Glutamatergic neuron (in vitro differentiated cells): Measurements from ENCODE around the gene JAGN1. TPM values are rescaled to one million over a fixed set of nuclear protein-coding genes. Genes with fewer than 3 reads are reported as not detected.
A peak's percentile ranks its signal among the peaks of the same experiment; 100 is the strongest.

ENCODE experiments used
- DNase-seq: peaks from one replicate; pipeline ENCODE4 v3.0.0; 2022
- H3K27ac Mint-ChIP-seq: one replicate; pipeline ENCODE4 v1.8.0; 2020; ENCODE audit warnings: mild to moderate bottlenecking, mixed read lengths, inconsistent platforms; ENCODE audit not compliant: unreplicated experiment
- H3K27me3 Mint-ChIP-seq: one replicate; pipeline ENCODE4 v1.8.0; 2020; ENCODE audit warnings: mild to moderate bottlenecking, moderate library complexity, mixed read lengths, inconsistent platforms; ENCODE audit not compliant: unreplicated experiment
- H3K36me3 Mint-ChIP-seq: one replicate; pipeline ENCODE4 v1.8.0; 2020; ENCODE audit warnings: mild to moderate bottlenecking, mixed read lengths, inconsistent platforms; ENCODE audit not compliant: unreplicated experiment
- H3K4me1 Mint-ChIP-seq: one replicate; pipeline ENCODE4 v1.8.0; 2020; ENCODE audit warnings: mild to moderate bottlenecking, low read depth, mixed read lengths, inconsistent platforms; ENCODE audit not compliant: unreplicated experiment
- H3K4me3 Mint-ChIP-seq: one replicate; pipeline ENCODE4 v1.8.0; 2020; ENCODE audit warnings: mild to moderate bottlenecking, mixed read lengths, inconsistent platforms; ENCODE audit not compliant: unreplicated experiment
- H3K9me3 Mint-ChIP-seq: one replicate; pipeline ENCODE4 v1.8.0; 2020; ENCODE audit warnings: mild to moderate bottlenecking, moderate library complexity, mixed read lengths, inconsistent platforms; ENCODE audit not compliant: unreplicated experiment
- total RNA-seq: library from RNA; stranded (reverse); fragmentation: NEBNext Ultra II Directional; extraction: Animal tissue kit (Norgen Biotek cat#: 25700); gene quantifications from one replicate; pipeline ENCODE4 v1.2.1, GENCODE V29; 2021; ENCODE audit not compliant: unreplicated experiment
- TF ChIP-seq, protein P1 (sequence below): fragments of 200-600 bp; sonication (generic); IDR thresholded peaks from one replicate; pipeline ENCODE4 v1.5.0; 2021; ENCODE audit not compliant: partially characterized antibody, unreplicated experiment

JAGN1 gene
- total RNA-seq, 1 donor from 2014 or later, result 37.8 TPM

GRCh38 chr3:9855594-9855993 lies 34.8 kb upstream of the JAGN1 start:
- Mint-ChIP-seq H3K36me3 (no peaks in the 10 kb centered on the region), H3K4me3 (peak overlapping the region; percentile 64), H3K4me1 (peaks cover 65% of the 10 kb centered on the region), H3K9me3 (peaks cover 10% of the 10 kb centered on the region), H3K27me3 (peaks cover 14% of the 10 kb centered on the region), H3K27ac (peak overlapping the region; percentile 97)
- DNase-seq, result no peak
- TF ChIP-seq, protein P1, sequence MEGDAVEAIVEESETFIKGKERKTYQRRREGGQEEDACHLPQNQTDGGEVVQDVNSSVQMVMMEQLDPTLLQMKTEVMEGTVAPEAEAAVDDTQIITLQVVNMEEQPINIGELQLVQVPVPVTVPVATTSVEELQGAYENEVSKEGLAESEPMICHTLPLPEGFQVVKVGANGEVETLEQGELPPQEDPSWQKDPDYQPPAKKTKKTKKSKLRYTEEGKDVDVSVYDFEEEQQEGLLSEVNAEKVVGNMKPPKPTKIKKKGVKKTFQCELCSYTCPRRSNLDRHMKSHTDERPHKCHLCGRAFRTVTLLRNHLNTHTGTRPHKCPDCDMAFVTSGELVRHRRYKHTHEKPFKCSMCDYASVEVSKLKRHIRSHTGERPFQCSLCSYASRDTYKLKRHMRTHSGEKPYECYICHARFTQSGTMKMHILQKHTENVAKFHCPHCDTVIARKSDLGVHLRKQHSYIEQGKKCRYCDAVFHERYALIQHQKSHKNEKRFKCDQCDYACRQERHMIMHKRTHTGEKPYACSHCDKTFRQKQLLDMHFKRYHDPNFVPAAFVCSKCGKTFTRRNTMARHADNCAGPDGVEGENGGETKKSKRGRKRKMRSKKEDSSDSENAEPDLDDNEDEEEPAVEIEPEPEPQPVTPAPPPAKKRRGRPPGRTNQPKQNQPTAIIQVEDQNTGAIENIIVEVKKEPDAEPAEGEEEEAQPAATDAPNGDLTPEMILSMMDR, result no peak

- Mint-ChIP-seq H3K9me3 (peaks cover 4% of the 10 kb centered on the region), H3K36me3 (no peaks in the 10 kb centered on the region), H3K27ac (no peak overlapping the region), H3K4me3 (no peak overlapping the region), H3K27me3 (peaks cover 10% of the 10 kb centered on the region), H3K4me1 (peaks cover 33% of the 10 kb centered on the region)
- TF ChIP-seq, protein P1, result no peak
- DNase-seq, result no peak
Measured at GRCh38 chr3:9859530-9860025, 30.8 kb upstream of the JAGN1 start.

DNA sequence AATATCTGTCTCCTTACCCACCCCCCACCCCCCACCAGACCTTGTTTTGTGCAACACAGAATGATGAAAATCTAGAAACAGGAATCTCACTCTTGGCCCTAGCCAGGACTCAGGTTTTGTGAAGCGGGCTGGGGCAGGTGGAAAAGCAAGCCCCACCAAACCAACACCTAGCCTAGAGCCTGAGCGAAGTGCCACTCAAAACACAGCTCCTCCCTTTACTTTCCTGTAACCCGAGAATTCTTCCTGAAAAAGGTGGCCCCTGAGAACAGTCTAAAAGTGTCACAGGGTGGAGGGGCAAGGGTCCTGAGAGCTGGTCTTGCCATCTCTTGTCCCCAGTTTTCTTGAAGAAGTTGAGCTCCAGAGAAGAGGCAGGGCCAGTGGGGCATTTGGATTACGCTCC lies 29.2 kb upstream of the JAGN1 start:
- H3K4me1 Mint-ChIP-seq, result peaks cover 18% of the 10 kb centered on the region
- DNase-seq, result no peak
- TF ChIP-seq, protein P1, result no peak

DNA sequence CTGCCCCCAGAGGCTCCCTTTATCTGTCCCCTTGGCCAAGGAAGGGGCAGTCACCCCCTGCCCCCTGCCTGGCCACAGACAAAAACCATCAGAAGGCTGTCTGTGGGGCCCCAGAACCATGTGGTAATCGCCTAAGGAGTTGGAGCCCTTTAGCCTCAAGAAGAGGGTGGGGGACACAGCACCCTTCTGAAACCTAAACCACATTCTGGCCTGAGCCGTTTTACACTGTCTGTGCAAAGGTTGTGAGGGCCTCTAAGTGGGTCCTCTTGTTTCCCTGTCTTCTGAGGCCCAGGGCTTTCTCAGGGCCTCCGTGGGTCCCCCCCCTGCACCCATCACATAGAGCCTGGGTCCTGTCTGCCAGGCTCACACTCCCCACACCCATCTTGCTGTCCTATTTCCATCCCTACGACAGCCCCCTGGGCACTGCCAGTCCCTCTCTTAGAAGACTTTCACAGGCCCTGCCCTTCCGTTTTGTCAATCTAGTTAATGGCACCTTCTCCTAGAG lies 28.7 kb upstream of the JAGN1 start:
- no peak for DNase-seq
- H3K27me3 Mint-ChIP-seq, result peaks cover 5% of the 10 kb centered on the region
- H3K9me3 Mint-ChIP-seq, result peaks cover 2% of the 10 kb centered on the region
- TF ChIP-seq, protein P1, result no peak
- H3K27ac Mint-ChIP-seq, result no peak overlapping the region
- no peaks in the 10 kb centered on the region for H3K36me3 Mint-ChIP-seq
- H3K4me3 Mint-ChIP-seq, result peak overlapping the region; percentile 64
- peaks cover 16% of the 10 kb centered on the region for H3K4me1 Mint-ChIP-seq

More for the DNA sequence above, 29.2 kb upstream of the JAGN1 start:
- no peak overlapping the region for H3K4me3 Mint-ChIP-seq
- H3K27me3 Mint-ChIP-seq, result peaks cover 5% of the 10 kb centered on the region
- no peaks in the 10 kb centered on the region for H3K36me3 Mint-ChIP-seq
- no peak overlapping the region for H3K27ac Mint-ChIP-seq
- peaks cover 2% of the 10 kb centered on the region for H3K9me3 Mint-ChIP-seq

DNA sequence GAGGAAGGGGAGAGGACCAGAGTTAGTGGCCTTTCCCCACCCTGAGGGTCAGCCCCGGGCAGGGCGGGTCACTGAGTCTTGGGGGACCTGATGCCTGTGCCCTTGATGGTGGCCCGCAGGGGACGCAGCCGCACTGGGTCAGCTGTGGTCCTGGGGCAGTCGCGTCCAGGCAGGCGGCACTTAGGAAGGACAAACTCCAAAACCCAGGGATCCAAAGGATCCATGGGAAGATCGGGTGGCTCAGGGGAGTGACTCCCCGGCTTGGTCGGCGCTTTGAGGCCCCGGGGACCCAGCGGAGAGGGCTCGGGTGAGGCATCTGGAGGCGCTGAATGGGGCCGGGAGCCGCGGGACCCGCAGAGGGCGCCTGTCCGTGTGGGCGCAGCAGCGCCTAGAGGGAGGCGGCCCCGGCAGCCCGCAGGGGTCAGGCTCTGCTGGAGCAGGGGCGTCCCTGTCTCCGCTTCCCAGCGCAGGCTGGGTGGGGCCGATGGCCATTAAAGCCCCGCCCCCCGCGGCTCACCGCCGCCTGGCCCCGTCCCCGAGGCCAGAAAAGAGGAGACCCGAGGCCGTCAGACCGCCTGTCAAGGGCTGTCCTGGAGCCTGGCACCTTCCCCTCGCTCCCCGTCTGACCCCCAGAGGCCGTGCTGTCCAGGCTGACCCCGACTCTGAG lies 27.9 kb upstream of the JAGN1 start:
- Mint-ChIP-seq H3K4me1 (peaks cover 16% of the 10 kb centered on the region), H3K9me3 (peaks cover 2% of the 10 kb centered on the region), H3K27ac (no peak overlapping the region), H3K36me3 (no peaks in the 10 kb centered on the region), H3K4me3 (no peak overlapping the region), H3K27me3 (peaks cover 5% of the 10 kb centered on the region)
- peak; percentile 79 for DNase-seq
- TF ChIP-seq, protein P1, result no peak
